Ectodermal cell (in vitro differentiated cells): Measurements from ENCODE around the gene RAVER1.

Experiments used
- H3K27ac ChIP-seq: 2 replicates; pipeline ENCODE4 v1.7.0; 2013; ENCODE audit warnings: mild to moderate bottlenecking, low read depth, low read length; ENCODE audit not compliant: insufficient read depth, poor library complexity, severe bottlenecking
- H3K27me3 ChIP-seq: 2 replicates; pipeline ENCODE4 v1.7.0; 2013; ENCODE audit warnings: mild to moderate bottlenecking, low read length; ENCODE audit not compliant: insufficient read depth, control insufficient read depth, poor library complexity, severe bottlenecking
- H3K36me3 ChIP-seq: one replicate; pipeline ENCODE4 v1.7.0; 2013; ENCODE audit warnings: low read length; ENCODE audit not compliant: control insufficient read depth, insufficient read depth
- H3K4me1 ChIP-seq: one replicate; pipeline ENCODE4 v1.7.0; 2013; ENCODE audit warnings: low read length; ENCODE audit not compliant: control insufficient read depth, insufficient read depth
- H3K4me3 ChIP-seq: 2 replicates; pipeline ENCODE4 v1.7.0; 2013; ENCODE audit warnings: low read depth, low read length, control low read depth; ENCODE audit not compliant: insufficient read depth
- H3K9me3 ChIP-seq: 2 replicates; pipeline ENCODE4 v1.7.0; 2013; ENCODE audit warnings: mild to moderate bottlenecking, low read length, moderate library complexity; ENCODE audit not compliant: control insufficient read depth
- WGBS, 2 experiments: methylation state at CpG; one replicate each; pipeline ENCODE4 v1.1.7; 2013; ENCODE audit warnings: missing lambda C conversion rate in 2 of 2; 5-methylcytosine and 5-hydroxymethylcytosine counted together

The RAVER1 gene

GRCh38 chr19:10318807-10319682, 14.3 kb downstream of the RAVER1 start:
- no peak overlapping the region for H3K4me3 ChIP-seq
- H3K27ac ChIP-seq, result no peak overlapping the region
- peaks cover 7% of the 10 kb centered on the region for H3K4me1 ChIP-seq
- WGBS, 2 experiments, result 89 to 95% methylated on average over 13 of the region's 13 CpGs
- no peaks in the 10 kb centered on the region for H3K9me3 ChIP-seq
- peaks cover 42% of the 10 kb centered on the region for H3K36me3 ChIP-seq
- no peaks in the 10 kb centered on the region for H3K27me3 ChIP-seq

- Histone ChIP-seq H3K27me3 (no peaks in the 10 kb centered on the region), H3K9me3 (no peaks in the 10 kb centered on the region), H3K4me1 (peaks cover 7% of the 10 kb centered on the region), H3K4me3 (no peak overlapping the region), H3K27ac (no peak overlapping the region), H3K36me3 (peaks cover 35% of the 10 kb centered on the region)
- 91 to 95% methylated on average over 15 of the region's 15 CpGs for WGBS, 2 experiments
These were observed 15.4 kb downstream of the RAVER1 start for GRCh38 chr19:10317857-10318462.

GRCh38 chr19:10317045-10317856, 16.1 kb downstream of the RAVER1 start:
- H3K27ac ChIP-seq, result no peak overlapping the region
- no peaks in the 10 kb centered on the region for H3K9me3 ChIP-seq
- H3K36me3 ChIP-seq, result peaks cover 28% of the 10 kb centered on the region
- no peak overlapping the region for H3K4me3 ChIP-seq
- no peaks in the 10 kb centered on the region for H3K27me3 ChIP-seq
- peaks cover 7% of the 10 kb centered on the region for H3K4me1 ChIP-seq
- WGBS, 2 experiments, result 93 to 94% methylated on average over 29 of the region's 29 CpGs

GRCh38 chr19:10316229-10317044, 16.9 kb downstream of the RAVER1 start:
- Histone ChIP-seq H3K9me3 (no peaks in the 10 kb centered on the region), H3K4me1 (peaks cover 7% of the 10 kb centered on the region), H3K27ac (peak overlapping the region; percentile 50), H3K36me3 (peaks cover 22% of the 10 kb centered on the region), H3K27me3 (no peaks in the 10 kb centered on the region), H3K4me3 (peak overlapping the region; percentile 93)
- WGBS, 2 experiments, result 85 to 86% methylated on average over 19 of the region's 19 CpGs

GRCh38 chr19:10315335-10316214, 17.8 kb downstream of the RAVER1 start, which contains the start of gene FDX2:
Gene FDX2 (minus strand): TSS chr19:10316015. CDS start chr19:10315996, 19 bp downstream.
- H3K36me3 ChIP-seq, result peaks cover 15% of the 10 kb centered on the region
- 2% methylated on average over 55 of the region's 55 CpGs for WGBS, 2 experiments
- H3K9me3 ChIP-seq, result no peaks in the 10 kb centered on the region
- peak within 1 kb of the TSS; percentile 93 for H3K4me3 ChIP-seq
- H3K27me3 ChIP-seq, result no peaks in the 10 kb centered on the region
- peak within 1 kb of the TSS; percentile 50 for H3K27ac ChIP-seq
- peaks cover 7% of the 10 kb centered on the region for H3K4me1 ChIP-seq

GRCh38 chr19:10309423-10309822, 23.9 kb downstream of the RAVER1 start, which contains the start of gene ZGLP1:
Gene ZGLP1 (minus strand): TSS chr19:10309815.
- no peaks in the 10 kb centered on the region for H3K4me1 ChIP-seq
- H3K27me3 ChIP-seq, result no peaks in the 10 kb centered on the region
- no peaks in the 10 kb centered on the region for H3K9me3 ChIP-seq
- H3K27ac ChIP-seq, result no peak within 1 kb of the TSS
- H3K36me3 ChIP-seq, result no peaks in the 10 kb centered on the region
- H3K4me3 ChIP-seq, result no peak within 1 kb of the TSS
- WGBS, 2 experiments, result 94% methylated on average over 24 of the region's 24 CpGs

GRCh38 chr19:10306327-10306726, 27.0 kb downstream of the RAVER1 start:
- H3K27ac ChIP-seq, result no peak overlapping the region
- no peaks in the 10 kb centered on the region for H3K9me3 ChIP-seq
- H3K36me3 ChIP-seq, result no peaks in the 10 kb centered on the region
- H3K4me1 ChIP-seq, result no peaks in the 10 kb centered on the region
- 98 to 99% methylated on average over 4 to 5 of the region's 5 CpGs for WGBS, 2 experiments
- no peaks in the 10 kb centered on the region for H3K27me3 ChIP-seq
- no peak overlapping the region for H3K4me3 ChIP-seq

- no peak overlapping the region for H3K27ac ChIP-seq
- H3K36me3 ChIP-seq, result no peaks in the 10 kb centered on the region
- no peaks in the 10 kb centered on the region for H3K27me3 ChIP-seq
- no peaks in the 10 kb centered on the region for H3K9me3 ChIP-seq
- no peak overlapping the region for H3K4me3 ChIP-seq
- no peaks in the 10 kb centered on the region for H3K4me1 ChIP-seq
- 93 to 94% methylated on average over 17 of the region's 17 CpGs for WGBS, 2 experiments
These were observed 28.1 kb downstream of the RAVER1 start for GRCh38 chr19:10305139-10305806.
